Body of pancreas (tissue), 4 donors: ENCODE data around the gene NET1.

Source experiments
- POLR2A ChIP-seq, 3 donors: fragments of 450-650 bp; IDR thresholded peaks; one replicate each; pipeline ENCODE4 v1.6.1; 2016; ENCODE audit warnings: antibody characterized with exemption in 3 of 3, mild to moderate bottlenecking in 2 of 3
- TF ChIP-seq, protein P1 (sequence below), 7 experiments: fragments of 450-650 bp in 4 of 7; fragments of 200-600 bp in 3 of 7; sonication (generic) in 3 of 7; IDR thresholded peaks; one replicate each; pipeline ENCODE4 v1.5.1; 2016 to 2019; ENCODE audit warnings: antibody characterized with exemption in 7 of 7

DNA sequence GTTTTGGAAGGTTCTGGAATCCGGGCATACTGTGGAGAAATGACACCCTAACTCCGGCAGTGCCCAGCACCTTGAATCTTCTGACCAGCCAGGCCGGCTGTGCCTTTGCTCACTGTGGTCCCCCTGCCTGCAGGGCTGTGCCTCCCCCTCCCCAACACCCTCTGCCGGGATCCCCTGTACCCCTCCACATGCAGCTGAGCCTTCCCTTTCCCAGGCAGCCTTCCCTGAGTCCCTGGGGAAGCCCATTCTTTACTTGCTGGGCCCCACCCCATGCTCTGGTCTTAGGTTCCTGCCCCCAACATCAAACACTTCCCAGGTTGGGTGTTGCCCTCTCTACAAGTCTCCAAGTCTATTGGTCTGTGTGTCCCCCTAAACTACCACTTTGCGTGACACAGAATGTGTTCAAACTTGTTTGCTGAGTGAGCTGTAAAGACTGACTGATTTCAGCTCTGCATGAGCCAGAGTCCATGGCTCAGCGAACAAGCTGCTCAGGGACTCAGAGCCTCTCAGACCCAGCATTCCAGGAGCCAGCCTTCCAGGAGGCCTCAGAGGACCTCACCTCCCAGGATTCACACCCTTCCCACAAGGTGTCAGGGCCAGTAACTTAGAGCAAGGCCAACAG, 55.4 kb downstream of the NET1 start:
- no peak for TF ChIP-seq POLR2A (IDR thresholded peaks at IDR 0.05)
- TF ChIP-seq, protein P1, sequence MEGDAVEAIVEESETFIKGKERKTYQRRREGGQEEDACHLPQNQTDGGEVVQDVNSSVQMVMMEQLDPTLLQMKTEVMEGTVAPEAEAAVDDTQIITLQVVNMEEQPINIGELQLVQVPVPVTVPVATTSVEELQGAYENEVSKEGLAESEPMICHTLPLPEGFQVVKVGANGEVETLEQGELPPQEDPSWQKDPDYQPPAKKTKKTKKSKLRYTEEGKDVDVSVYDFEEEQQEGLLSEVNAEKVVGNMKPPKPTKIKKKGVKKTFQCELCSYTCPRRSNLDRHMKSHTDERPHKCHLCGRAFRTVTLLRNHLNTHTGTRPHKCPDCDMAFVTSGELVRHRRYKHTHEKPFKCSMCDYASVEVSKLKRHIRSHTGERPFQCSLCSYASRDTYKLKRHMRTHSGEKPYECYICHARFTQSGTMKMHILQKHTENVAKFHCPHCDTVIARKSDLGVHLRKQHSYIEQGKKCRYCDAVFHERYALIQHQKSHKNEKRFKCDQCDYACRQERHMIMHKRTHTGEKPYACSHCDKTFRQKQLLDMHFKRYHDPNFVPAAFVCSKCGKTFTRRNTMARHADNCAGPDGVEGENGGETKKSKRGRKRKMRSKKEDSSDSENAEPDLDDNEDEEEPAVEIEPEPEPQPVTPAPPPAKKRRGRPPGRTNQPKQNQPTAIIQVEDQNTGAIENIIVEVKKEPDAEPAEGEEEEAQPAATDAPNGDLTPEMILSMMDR (IDR thresholded peaks at IDR 0.05): no peak
